NCI-H774 (cell line): ENCODE measurements around the gene ESM1.

Source experiments
- DNase-seq: peaks from one replicate; lab custom pipeline; 2025; lab: John Stamatoyannopoulos, UW

The ESM1 gene

DNA sequence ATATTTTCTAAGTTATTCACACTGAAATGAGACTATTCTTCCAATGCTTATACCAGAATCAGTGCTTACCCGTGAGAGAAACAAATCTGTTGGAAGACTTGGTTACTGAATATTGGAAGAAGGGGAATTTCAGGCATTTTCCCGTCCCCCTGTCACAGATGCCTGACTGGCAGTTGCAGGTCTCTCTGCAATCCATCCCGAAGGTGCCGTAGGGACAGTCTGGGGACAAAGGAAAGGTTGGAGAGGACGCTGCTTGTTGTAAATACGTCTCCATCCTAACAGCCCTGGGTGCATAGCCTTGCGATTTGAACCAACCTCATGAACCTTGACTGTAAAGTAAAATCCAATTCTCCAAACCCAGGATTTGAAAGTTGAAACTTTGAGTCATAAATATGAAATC, 3.5 kb downstream of the ESM1 start:
- DNase-seq: no peak

DNA sequence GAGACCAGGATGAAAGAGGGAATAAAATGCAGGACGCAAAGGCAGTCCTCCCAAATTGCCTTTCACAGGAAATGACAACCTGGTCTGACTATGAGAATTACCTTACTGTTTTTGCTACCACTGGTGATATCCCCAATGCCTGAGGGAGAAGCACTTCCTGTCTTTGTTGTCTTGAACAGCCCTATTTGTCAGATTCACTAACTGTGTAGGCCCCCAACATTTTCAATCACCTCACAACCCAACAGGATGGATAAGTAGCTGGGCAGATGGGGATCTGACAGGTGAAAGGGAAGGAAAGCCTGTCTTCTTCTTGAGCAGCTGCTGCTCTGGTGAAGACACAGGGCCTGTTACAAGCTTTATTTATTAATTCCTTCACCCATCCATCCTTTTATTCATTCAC, 9.7 kb downstream of the ESM1 start:
- no peak for DNase-seq

GRCh38 chr5:54969856-54970828, 15.3 kb downstream of the ESM1 start:
- no peak for DNase-seq

GRCh38 chr5:54969242-54969641, 16.2 kb downstream of the ESM1 start:
- DNase-seq: no peak

GRCh38 chr5:54965806-54966205, 19.6 kb downstream of the ESM1 start:
- DNase-seq: no peak

- no peak for DNase-seq
Observed at GRCh38 chr5:54964405-54964804, 21.0 kb downstream of the ESM1 start.

- no peak for DNase-seq
Observed at GRCh38 chr5:54959673-54960418, 25.5 kb downstream of the ESM1 start.

DNA sequence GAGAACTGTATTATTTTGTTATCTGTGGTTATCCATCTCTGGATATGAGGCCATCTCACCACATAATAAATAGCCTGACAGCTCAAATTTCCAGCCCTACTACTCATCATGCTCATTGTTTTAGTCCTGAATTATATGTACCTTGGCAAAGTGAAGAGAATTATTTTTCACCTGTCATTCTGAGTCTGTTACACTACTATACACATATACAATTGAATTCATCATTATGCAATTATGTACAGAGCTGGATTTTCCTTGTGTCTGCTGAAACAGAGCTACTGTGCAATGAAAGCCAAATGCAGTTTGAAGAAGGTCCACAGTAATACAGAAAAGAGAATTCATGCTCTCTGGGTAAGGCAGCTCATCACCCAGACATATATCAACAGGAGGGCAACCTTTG, 28.5 kb downstream of the ESM1 start:
- no peak for DNase-seq

GRCh38 chr5:54947187-54947586, 38.2 kb downstream of the ESM1 start:
- no peak for DNase-seq

- no peak for DNase-seq
Observed at GRCh38 chr5:54946306-54946819, 39.0 kb downstream of the ESM1 start.

- DNase-seq: no peak
Observed at GRCh38 chr5:54944364-54944763, 41.0 kb downstream of the ESM1 start.

DNA sequence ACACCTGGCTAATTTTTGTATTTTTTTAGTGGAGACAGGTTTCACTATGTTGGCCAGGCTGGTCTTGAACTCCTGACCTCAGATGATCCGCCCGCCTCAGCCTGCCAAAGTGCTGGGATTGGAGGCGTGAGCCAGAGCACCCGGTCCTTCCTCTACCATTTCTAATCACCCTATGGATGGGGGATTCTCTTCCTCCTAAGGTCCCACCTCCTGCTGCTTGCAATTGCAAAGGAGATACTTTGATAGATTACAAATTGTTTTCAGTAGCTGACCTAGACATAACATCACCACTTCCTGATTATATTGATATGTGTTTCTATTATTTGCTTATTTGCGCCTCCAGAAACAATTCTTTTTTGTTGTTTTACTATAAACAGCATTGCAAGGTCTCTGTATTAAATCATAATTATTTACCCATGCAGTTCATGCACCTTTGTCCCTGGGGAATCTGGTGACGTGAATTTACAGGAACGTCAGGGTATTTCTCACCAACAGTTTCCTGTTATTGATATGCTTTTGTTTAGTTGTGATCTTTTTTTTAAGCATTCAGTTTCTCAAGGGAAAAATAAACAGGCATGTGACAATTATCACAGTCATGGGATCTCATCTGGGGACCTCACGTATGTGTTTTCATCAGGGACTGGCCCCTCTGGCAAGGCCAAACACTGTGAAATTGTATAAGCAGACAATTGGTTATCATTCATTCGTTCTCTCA, 43.2 kb downstream of the ESM1 start:
- no peak for DNase-seq

- no peak for DNase-seq
Observed at GRCh38 chr5:54936201-54936600, 49.2 kb downstream of the ESM1 start.

- DNase-seq: no peak
Observed at GRCh38 chr5:54932789-54933188, 52.6 kb downstream of the ESM1 start.

- no peak for DNase-seq
Observed at GRCh38 chr5:54930736-54931135, 54.7 kb downstream of the ESM1 start.
